ENCODE results near the gene CAPN12. TPM values are rescaled to one million over a fixed set of nuclear protein-coding genes. Genes with fewer than 3 reads are reported as not detected.
A peak's percentile ranks its signal among the peaks of the same experiment; 100 is the strongest.
"Not testable (repeated sequence)": the region's sequence is repeated elsewhere in the genome, so short reads cannot be mapped to it uniquely, and the experiment has no call there.

CAPN12 gene
- polyA plus RNA-seq, 1 of the 3 experiments (the other 2 are of a cell fraction): 3.0 TPM

GRCh38 chr19:38753783-38754182 is 9.5 kb upstream of the CAPN12 start:
- H3K4me2 ChIP-seq; H3K4me3 ChIP-seq (ENCODE audit: low read depth in 2 of 2, low read length in 1 of 2); H3F3A ChIP-seq (replicated peaks; ENCODE audit: insufficient read depth); H4K20me1 ChIP-seq (ENCODE audit: insufficient read depth); CTCF ChIA-PET; H3K27ac ChIP-seq (ENCODE audit: low read depth in 2 of 2, low read length in 1 of 2); H2AFZ ChIP-seq (ENCODE audit: low read depth); H3K27me3 ChIP-seq (ENCODE audit: insufficient read depth); H3K36me3 ChIP-seq (replicated peaks in 1 of 2; ENCODE audit: control insufficient read depth in 1 of 2, insufficient read depth in 2 of 2, low read length in 1 of 2); POLR2A ChIA-PET; H3K9me3 ChIP-seq; H3K9me2 ChIP-seq; H3K9ac ChIP-seq; DNase-seq; H3K4me1 ChIP-seq (ENCODE audit: control insufficient read depth in 1 of 2, insufficient read depth in 2 of 2, low read depth in 1 of 2, low read length in 1 of 2); H3K79me2 ChIP-seq (ENCODE audit: insufficient read depth): not testable (repeated sequence)
- 69% methylated on average over 3 of the region's 3 CpGs for WGBS (ENCODE audit: low lambda C conversion rate)

- WGBS (ENCODE audit: low lambda C conversion rate): 85% methylated on average over 6 of the region's 7 CpGs
- H3K9ac ChIP-seq: no peak overlapping the region
- no peaks in the 10 kb centered on the region for H4K20me1 ChIP-seq (ENCODE audit: insufficient read depth)
- peak; percentile 24 for DNase-seq
- H3K9me3 ChIP-seq: no peaks in the 10 kb centered on the region
- H3K9me2 ChIP-seq: no peaks in the 10 kb centered on the region
- no peaks in the 10 kb centered on the region for H3K27me3 ChIP-seq (ENCODE audit: insufficient read depth)
- no peak overlapping the region for H2AFZ ChIP-seq (ENCODE audit: low read depth)
- no peak overlapping the region for H3K27ac ChIP-seq (ENCODE audit: low read depth in 2 of 2, low read length in 1 of 2)
- TF ChIP-seq REST (IDR thresholded peaks at IDR 0.05; ENCODE audit: low read depth, low read length): no peak
- no peak for TF ChIP-seq NFIC (IDR thresholded peaks at IDR 0.05; ENCODE audit: borderline replicate concordance)
- no peak for TF ChIP-seq USF2 (IDR thresholded peaks at IDR 0.05; ENCODE audit: borderline replicate concordance, low read depth, low read length)
- TF ChIP-seq GABPA (IDR thresholded peaks at IDR 0.05; ENCODE audit: low read depth): no peak
- no peak for TF ChIP-seq TCF12 (IDR thresholded peaks at IDR 0.05)
- TF ChIP-seq POLR2AphosphoS5 (IDR thresholded peaks at IDR 0.05; ENCODE audit: low read depth, low read length): no peak
- TF ChIP-seq RFX5 (IDR thresholded peaks at IDR 0.05; ENCODE audit: low read length): no peak
- H3K36me3 ChIP-seq (replicated peaks in 1 of 2; ENCODE audit: control insufficient read depth in 1 of 2, insufficient read depth in 2 of 2, low read length in 1 of 2): no peaks in the 10 kb centered on the region
- POLR2A ChIA-PET: no interaction called here
- H3K4me3 ChIP-seq (ENCODE audit: low read depth in 2 of 2, low read length in 1 of 2): no peak overlapping the region
- no peaks in the 10 kb centered on the region for H3F3A ChIP-seq (replicated peaks; ENCODE audit: insufficient read depth)
- H3K79me2 ChIP-seq (ENCODE audit: insufficient read depth): no peaks in the 10 kb centered on the region
- CTCF ChIA-PET: no interaction called here
- no peaks in the 10 kb centered on the region for H3K4me1 ChIP-seq (ENCODE audit: control insufficient read depth in 1 of 2, insufficient read depth in 2 of 2, low read depth in 1 of 2, low read length in 1 of 2)
- no peak overlapping the region for H3K4me2 ChIP-seq
Observed at GRCh38 chr19:38745316-38745715, 1.0 kb upstream of the CAPN12 start.

GRCh38 chr19:38744874-38745273 is 600 bp upstream of the CAPN12 start:
- CTCF ChIA-PET: interaction anchor here (1.1 kb wide), 1 partner anchor 15 kb away, joined by 4 read pairs; no protein-coding TSS in a partner anchor
- H3K79me2 ChIP-seq (ENCODE audit: insufficient read depth): no peaks in the 10 kb centered on the region
- DNase-seq: no peak
- no peak overlapping the region for H3K27ac ChIP-seq (ENCODE audit: low read depth in 2 of 2, low read length in 1 of 2)
- 90% methylated on average over 6 of the region's 6 CpGs for WGBS (ENCODE audit: low lambda C conversion rate)
- no peaks in the 10 kb centered on the region for H3K4me1 ChIP-seq (ENCODE audit: control insufficient read depth in 1 of 2, insufficient read depth in 2 of 2, low read depth in 1 of 2, low read length in 1 of 2)
- no peak for TF ChIP-seq RCOR1 (IDR thresholded peaks at IDR 0.05; ENCODE audit: low read length)
- TF ChIP-seq POLR2AphosphoS5 (IDR thresholded peaks at IDR 0.05; ENCODE audit: low read depth, low read length): no peak
- TF ChIP-seq SMC3 (IDR thresholded peaks at IDR 0.05; ENCODE audit: low read depth, low read length): no peak
- no peak for TF ChIP-seq RXRA (IDR thresholded peaks at IDR 0.05; ENCODE audit: borderline replicate concordance, low read depth)
- TF ChIP-seq FOXM1 (IDR thresholded peaks at IDR 0.05; ENCODE audit: low read depth): no peak
- H3K36me3 ChIP-seq (replicated peaks in 1 of 2; ENCODE audit: control insufficient read depth in 1 of 2, insufficient read depth in 2 of 2, low read length in 1 of 2): no peaks in the 10 kb centered on the region
- H3K9ac ChIP-seq: no peak overlapping the region
- no peaks in the 10 kb centered on the region for H3K9me2 ChIP-seq
- no peak overlapping the region for H3K4me3 ChIP-seq (ENCODE audit: low read depth in 2 of 2, low read length in 1 of 2)
- H3F3A ChIP-seq (replicated peaks; ENCODE audit: insufficient read depth): no peaks in the 10 kb centered on the region
- H3K27me3 ChIP-seq (ENCODE audit: insufficient read depth): no peaks in the 10 kb centered on the region
- H3K9me3 ChIP-seq: no peaks in the 10 kb centered on the region
- no peak overlapping the region for H2AFZ ChIP-seq (ENCODE audit: low read depth)
- H4K20me1 ChIP-seq (ENCODE audit: insufficient read depth): no peaks in the 10 kb centered on the region
- POLR2A ChIA-PET: no interaction called here
- H3K4me2 ChIP-seq: no peak overlapping the region
